Panc1 (cell line): ENCODE data around the gene AGA. TPM values are rescaled to one million over a fixed set of nuclear protein-coding genes. Genes with fewer than 3 reads are reported as not detected.

ENCODE experiments used
- ATAC-seq: fragments of 200-7000 bp; cut with Tn5 transposase; 2 replicates; pipeline ENCODE4 v1.9.1; 2020; ENCODE audit warnings: mild to moderate bottlenecking, moderate library complexity
- BruUV-seq: library from RNA; stranded (reverse); fragments of 400-500 nt; replicated peaks from 2 replicates; lab custom pipeline; 2021; lab: Mats Ljungman, UMichigan
- CTCF ChIA-PET: fragments of 300-600 bp; sonication (Branson Sonifier 250); formaldehyde crosslinking; loops from one replicate; lab custom pipeline; 2022; ENCODE audit warnings: antibody characterized with exemption; lab: Charles Lee
- POLR2A ChIA-PET: fragments of 300-600 bp; sonication (Branson Sonifier 250); formaldehyde crosslinking; loops from one replicate; lab custom pipeline; 2022; ENCODE audit warnings: antibody characterized with exemption; lab: Charles Lee
- DNase-seq: peaks from one replicate; pipeline ENCODE4 v3.0.0-alpha.2; 2010; ENCODE audit warnings: low read depth, low spot score
- H3K27ac ChIP-seq: 2 replicates; pipeline ENCODE4 v1.5.1; 2011; ENCODE audit warnings: mild to moderate bottlenecking, low read length, inconsistent platforms
- H3K27me3 ChIP-seq: fragments of 200-500 bp; sonication (Bioruptor generic); 2 replicates; pipeline ENCODE4 v1.6.0; 2014; ENCODE audit warnings: low read length, inconsistent platforms; ENCODE audit not compliant: control insufficient read depth, insufficient read depth
- H3K36me3 ChIP-seq: fragments of 200-500 bp; sonication (Bioruptor generic); 2 replicates; pipeline ENCODE4 v1.5.1; 2014; ENCODE audit warnings: inconsistent platforms, mild to moderate bottlenecking, low read length, moderate library complexity; ENCODE audit not compliant: control insufficient read depth, insufficient read depth
- H3K4me1 ChIP-seq: 2 replicates; pipeline ENCODE4 v1.5.1; 2011; ENCODE audit warnings: inconsistent platforms, mild to moderate bottlenecking, low read length, moderate library complexity; ENCODE audit not compliant: control insufficient read depth, insufficient read depth
- H3K4me3 ChIP-seq, 2 experiments: 2 replicates each; pipeline ENCODE4 v1.5.1; 2011 to 2012; ENCODE audit warnings: low read depth in 2 of 2, low read length in 2 of 2, mild to moderate bottlenecking in 2 of 2, inconsistent platforms in 1 of 2, moderate library complexity in 1 of 2
- H3K9me3 ChIP-seq: fragments of 200-500 bp; sonication (Bioruptor generic); 2 replicates; pipeline ENCODE4 v1.5.1; 2014; ENCODE audit warnings: low read depth, mild to moderate bottlenecking, inconsistent platforms, low read length, moderate library complexity; ENCODE audit not compliant: control insufficient read depth, insufficient read depth
- POLR2AphosphoS5 ChIP-seq: IDR thresholded peaks from 2 replicates; pipeline ENCODE4 v1.6.1; 2012; ENCODE audit warnings: mild to moderate bottlenecking, low read depth, low read length, moderate library complexity
- SIN3A ChIP-seq: IDR thresholded peaks from 2 replicates; pipeline ENCODE4 v1.6.1; 2012; ENCODE audit warnings: low read depth, mild to moderate bottlenecking, low read length, moderate library complexity, borderline replicate concordance; ENCODE audit not compliant: insufficient read depth
- TCF7L2 ChIP-seq: IDR thresholded peaks from 2 replicates; pipeline ENCODE4 v1.6.1; 2011; ENCODE audit warnings: mild to moderate bottlenecking, low read depth, low read length, inconsistent platforms
- in situ Hi-C: cut with HindIII; loops from 2 replicates; pipeline ENCODE4 v1.10.0; 2016; ENCODE audit warnings: low sequenced_read_pairs, low pct_unique_long_range_greater_than_20kb
- intact Hi-C: fragments of 100-400 bp; cut with micrococcal nuclease; formaldehyde crosslinking; loops from one replicate; pipeline ENCODE4 v1.10.0; 2022; ENCODE audit not compliant: unreplicated experiment
- total RNA-seq: library from RNA; stranded (reverse); gene quantifications from one replicate; pipeline ENCODE4 v1.2.1, GENCODE V29; 2021; ENCODE audit not compliant: unreplicated experiment
- TF ChIP-seq, protein P1 (sequence below): fragments of 450-650 bp; IDR thresholded peaks from 2 replicates; pipeline ENCODE4 v1.5.1; 2017; ENCODE audit warnings: mild to moderate bottlenecking
- TF ChIP-seq, protein P2 (sequence below), 2 experiments: IDR thresholded peaks; 2 replicates each; pipeline ENCODE4 v1.6.1; 2011 to 2012; ENCODE audit warnings: low read depth in 2 of 2, control low read depth in 1 of 2, low read length in 1 of 2, mild to moderate bottlenecking in 1 of 2, moderate library complexity in 1 of 2; ENCODE audit not compliant: insufficient read depth in 1 of 2

AGA gene
- total RNA-seq, 1 experiment from 2014 or later: 15.4 TPM

DNA sequence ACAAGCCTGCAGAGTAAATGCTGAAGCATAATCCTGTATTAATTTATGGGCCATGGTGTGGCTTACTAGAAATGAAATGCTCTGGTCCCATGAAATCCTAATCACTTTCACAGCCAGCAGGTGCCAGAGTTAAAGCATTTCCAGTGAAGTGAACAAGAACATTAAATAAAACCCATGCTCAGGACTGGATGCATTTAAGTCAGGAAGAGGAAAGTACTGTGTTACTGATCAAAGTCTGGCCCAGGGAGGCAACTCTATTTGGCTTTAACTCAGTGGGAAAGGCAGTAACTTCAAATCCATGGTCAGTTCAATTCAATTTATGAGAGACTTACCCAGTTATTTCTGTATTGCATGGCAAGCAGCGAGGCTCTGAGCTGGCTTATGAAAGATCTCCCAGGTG lies 29.2 kb downstream of the AGA start:
- ATAC-seq: no peak
- ChIA-PET POLR2A (interaction anchor here (0.6 kb wide), 1 partner anchor 69 kb away, joined by 3 read pairs; no protein-coding TSS in a partner anchor), CTCF (no interaction called here)
- BruUV-seq: no TSS peak
- Histone ChIP-seq H3K4me1 (no peaks in the 10 kb centered on the region), H3K9me3 (no peaks in the 10 kb centered on the region), H3K27ac (no peak overlapping the region), H3K27me3 (no peaks in the 10 kb centered on the region), H3K4me3 (no peak overlapping the region), H3K36me3 (no peaks in the 10 kb centered on the region)
- in situ Hi-C loops (no loop called here), intact Hi-C loops (no loop called here)
- DNase-seq: no peak
- no peak for TF ChIP-seq SIN3A
- TF ChIP-seq, protein P1, sequence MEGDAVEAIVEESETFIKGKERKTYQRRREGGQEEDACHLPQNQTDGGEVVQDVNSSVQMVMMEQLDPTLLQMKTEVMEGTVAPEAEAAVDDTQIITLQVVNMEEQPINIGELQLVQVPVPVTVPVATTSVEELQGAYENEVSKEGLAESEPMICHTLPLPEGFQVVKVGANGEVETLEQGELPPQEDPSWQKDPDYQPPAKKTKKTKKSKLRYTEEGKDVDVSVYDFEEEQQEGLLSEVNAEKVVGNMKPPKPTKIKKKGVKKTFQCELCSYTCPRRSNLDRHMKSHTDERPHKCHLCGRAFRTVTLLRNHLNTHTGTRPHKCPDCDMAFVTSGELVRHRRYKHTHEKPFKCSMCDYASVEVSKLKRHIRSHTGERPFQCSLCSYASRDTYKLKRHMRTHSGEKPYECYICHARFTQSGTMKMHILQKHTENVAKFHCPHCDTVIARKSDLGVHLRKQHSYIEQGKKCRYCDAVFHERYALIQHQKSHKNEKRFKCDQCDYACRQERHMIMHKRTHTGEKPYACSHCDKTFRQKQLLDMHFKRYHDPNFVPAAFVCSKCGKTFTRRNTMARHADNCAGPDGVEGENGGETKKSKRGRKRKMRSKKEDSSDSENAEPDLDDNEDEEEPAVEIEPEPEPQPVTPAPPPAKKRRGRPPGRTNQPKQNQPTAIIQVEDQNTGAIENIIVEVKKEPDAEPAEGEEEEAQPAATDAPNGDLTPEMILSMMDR: no peak
- TF ChIP-seq TCF7L2: no peak
- TF ChIP-seq, protein P2, sequence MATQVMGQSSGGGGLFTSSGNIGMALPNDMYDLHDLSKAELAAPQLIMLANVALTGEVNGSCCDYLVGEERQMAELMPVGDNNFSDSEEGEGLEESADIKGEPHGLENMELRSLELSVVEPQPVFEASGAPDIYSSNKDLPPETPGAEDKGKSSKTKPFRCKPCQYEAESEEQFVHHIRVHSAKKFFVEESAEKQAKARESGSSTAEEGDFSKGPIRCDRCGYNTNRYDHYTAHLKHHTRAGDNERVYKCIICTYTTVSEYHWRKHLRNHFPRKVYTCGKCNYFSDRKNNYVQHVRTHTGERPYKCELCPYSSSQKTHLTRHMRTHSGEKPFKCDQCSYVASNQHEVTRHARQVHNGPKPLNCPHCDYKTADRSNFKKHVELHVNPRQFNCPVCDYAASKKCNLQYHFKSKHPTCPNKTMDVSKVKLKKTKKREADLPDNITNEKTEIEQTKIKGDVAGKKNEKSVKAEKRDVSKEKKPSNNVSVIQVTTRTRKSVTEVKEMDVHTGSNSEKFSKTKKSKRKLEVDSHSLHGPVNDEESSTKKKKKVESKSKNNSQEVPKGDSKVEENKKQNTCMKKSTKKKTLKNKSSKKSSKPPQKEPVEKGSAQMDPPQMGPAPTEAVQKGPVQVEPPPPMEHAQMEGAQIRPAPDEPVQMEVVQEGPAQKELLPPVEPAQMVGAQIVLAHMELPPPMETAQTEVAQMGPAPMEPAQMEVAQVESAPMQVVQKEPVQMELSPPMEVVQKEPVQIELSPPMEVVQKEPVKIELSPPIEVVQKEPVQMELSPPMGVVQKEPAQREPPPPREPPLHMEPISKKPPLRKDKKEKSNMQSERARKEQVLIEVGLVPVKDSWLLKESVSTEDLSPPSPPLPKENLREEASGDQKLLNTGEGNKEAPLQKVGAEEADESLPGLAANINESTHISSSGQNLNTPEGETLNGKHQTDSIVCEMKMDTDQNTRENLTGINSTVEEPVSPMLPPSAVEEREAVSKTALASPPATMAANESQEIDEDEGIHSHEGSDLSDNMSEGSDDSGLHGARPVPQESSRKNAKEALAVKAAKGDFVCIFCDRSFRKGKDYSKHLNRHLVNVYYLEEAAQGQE (IDR thresholded peaks at IDR 0.05; ENCODE audit: insufficient read depth in 1 of 2, low read depth in 2 of 2, low read length in 1 of 2): no peak
- TF ChIP-seq POLR2AphosphoS5: no peak

- H3K9me3 ChIP-seq: no peaks in the 10 kb centered on the region
- in situ Hi-C loops: no loop called here
- BruUV-seq: no TSS peak
- H3K27me3 ChIP-seq: no peaks in the 10 kb centered on the region
- no peaks in the 10 kb centered on the region for H3K36me3 ChIP-seq
- no peak overlapping the region for H3K4me3 ChIP-seq
- no peak overlapping the region for H3K27ac ChIP-seq
- ChIA-PET POLR2A (no interaction called here), CTCF (no interaction called here)
- no peaks in the 10 kb centered on the region for H3K4me1 ChIP-seq
- TF ChIP-seq, protein P1: no peak
- TF ChIP-seq POLR2AphosphoS5 (no peak), SIN3A (no peak), TCF7L2 (no peak)
- TF ChIP-seq, protein P2 (IDR thresholded peaks at IDR 0.05; ENCODE audit: insufficient read depth in 1 of 2, low read depth in 2 of 2, low read length in 1 of 2): no peak
- ATAC-seq: no peak
- no peak for DNase-seq
- intact Hi-C loops: no loop called here
Observed at GRCh38 chr4:177411996-177412395, 30.2 kb downstream of the AGA start.
